ENCODE data around the gene YTHDF1.

The YTHDF1 gene

DNA sequence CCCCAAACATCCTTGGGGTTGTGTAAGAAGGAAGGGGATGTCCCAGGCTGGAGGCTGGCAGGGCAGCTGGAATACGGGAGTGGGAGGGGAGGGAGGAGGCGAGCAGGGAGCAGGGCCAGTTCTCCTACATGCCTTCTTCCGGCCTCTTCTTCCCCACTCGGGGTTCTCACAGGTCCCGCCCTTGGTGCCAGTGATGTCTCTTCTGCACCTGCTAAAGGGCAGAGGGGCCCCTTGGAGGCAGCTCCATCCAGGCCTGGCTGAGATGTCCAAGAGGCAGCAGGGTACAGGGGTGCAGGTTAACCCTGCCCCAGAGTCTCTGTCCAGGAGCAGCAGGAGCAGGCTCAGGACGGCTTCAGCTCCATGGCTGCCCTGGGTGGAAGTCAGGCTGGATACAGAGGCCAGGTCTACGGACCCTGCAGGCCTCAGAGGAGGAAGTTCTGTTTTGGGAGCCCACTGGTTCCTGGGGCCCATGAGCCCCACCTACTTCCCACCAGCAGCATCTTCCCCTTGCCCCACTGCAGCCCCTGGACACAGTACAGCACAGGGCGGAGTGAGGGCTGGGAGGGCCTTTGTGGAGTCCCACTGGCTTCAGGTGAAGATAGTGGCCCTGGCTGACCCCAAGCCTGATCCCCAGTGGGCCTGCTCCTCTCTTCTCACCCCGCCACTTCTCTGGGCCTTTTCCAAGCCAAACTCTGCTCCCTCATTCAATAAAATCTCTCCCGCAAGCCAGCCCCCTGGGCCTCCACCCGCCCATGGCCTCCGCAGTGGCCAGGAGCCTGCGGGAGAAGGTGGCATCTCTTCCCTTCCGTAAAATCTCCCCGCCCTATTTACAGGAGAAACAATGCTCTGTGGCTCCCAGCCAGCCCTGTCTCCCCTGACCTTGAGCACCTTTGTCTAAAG is 60.4 kb downstream of the YTHDF1 start:
- DNase-seq (ENCODE audit: low read depth) = no peak

DNA sequence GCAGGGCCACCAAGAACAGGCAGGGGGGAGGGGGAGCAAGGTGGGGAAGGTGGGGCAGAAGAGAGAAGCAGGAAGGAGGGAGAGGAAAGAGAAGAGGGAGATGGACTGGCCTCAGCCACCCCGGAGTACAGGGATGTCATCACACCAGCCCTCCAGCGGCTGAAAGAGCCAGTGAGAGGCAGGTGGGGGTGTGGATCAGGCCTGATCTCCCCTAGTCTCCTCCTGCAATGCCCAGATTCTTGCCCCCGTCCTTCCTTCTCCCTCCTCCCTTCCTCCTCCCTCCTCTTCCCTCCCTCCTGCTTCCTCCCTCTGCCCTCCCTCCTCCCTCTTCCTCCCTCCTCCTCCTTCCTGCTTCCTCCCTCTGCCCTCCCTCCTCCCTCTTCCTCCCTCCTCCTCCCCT is 61.5 kb downstream of the YTHDF1 start:
- DNase-seq (ENCODE audit: low read depth) = no peak

DNA sequence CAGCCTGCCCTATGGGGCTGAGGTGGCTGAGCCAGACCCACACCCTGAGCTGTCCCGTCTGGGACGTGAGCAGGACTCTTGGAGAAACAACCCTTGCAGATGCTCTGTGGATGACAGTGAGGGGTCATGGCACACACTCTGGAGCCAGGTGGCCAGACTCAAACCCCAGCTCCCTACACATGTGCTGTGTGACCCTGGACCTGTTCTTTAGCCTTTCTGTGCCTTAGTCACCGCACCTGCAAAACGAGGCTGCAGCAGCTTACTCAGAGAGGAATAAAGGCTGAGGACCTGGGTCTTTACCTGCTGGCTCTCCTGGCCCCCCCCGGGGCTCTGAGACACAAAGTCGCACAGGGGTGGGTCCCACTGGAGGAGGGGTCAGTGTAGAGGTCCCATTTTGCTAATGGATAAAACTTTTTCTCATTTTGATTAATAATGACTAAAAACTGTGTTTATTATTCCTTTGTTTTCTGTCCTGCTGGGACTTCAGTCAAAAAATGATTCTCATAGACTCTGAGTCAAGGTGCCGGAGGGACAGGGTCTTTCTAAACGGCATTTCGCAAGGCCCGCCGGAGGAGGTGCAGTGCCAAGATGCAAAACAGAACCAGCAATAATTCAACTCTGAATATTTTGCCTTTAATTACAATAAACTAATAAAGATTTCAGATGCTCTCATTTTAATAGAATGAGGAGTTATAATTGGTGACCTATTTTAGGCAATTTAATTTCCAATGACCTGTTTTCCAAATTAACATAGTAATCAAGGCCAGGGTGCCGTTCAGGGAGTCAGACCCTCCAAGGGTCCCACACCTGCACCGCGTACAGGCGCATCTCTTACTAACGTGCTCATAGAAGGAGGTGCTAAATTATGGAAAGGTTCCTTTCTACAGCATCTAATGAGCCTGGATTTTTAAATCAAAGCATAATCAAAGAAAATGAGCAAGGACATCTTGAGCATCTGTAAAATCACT is 62.4 kb downstream of the YTHDF1 start:
- no peak for DNase-seq (ENCODE audit: low read depth)

DNA sequence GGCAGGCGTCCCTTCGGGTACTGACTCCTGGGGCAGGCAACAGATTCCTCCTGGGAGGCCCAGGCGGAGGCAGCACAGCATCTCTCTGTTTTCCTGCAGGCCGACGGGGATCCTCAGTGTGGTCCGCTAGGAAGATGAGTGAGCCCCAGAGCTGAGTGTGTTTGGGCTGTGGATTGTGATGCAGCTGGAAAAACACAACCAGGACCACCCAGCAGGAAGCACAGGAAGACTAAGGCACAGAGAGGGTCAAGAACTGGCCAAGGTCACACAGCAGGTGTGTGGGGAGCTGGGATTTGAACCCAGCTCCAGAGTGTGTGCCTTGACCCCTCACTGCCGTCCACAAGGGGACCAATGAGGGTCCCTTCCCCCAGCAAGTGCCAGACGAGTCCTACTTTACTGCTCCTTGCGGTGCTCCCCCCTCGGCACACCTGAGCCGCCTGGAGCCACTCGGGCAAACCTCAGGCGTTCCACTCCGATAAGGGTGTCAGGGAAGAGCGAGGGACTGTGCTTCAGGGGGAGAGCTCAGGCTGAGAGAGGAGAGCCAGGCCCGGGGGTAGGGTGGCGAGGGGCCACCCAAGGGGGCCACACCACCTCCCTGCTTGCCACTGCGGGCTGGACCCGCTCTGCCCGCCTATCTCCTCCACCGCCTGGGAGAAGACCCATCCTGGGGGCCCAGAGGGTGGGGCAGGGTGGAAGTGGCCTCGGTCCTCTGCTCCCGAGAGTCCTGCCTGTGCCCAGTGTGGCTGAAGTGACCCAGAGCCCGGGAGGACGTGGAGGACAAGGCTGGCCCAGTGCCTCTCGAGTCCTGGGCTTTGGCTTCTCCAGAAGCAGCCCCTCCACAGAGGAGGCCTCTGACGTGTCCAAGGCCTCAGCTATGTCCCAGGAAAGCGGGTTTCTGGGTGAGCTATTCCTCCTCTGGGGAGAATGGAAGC is 63.3 kb downstream of the YTHDF1 start:
- no peak for DNase-seq (ENCODE audit: low read depth)

DNA sequence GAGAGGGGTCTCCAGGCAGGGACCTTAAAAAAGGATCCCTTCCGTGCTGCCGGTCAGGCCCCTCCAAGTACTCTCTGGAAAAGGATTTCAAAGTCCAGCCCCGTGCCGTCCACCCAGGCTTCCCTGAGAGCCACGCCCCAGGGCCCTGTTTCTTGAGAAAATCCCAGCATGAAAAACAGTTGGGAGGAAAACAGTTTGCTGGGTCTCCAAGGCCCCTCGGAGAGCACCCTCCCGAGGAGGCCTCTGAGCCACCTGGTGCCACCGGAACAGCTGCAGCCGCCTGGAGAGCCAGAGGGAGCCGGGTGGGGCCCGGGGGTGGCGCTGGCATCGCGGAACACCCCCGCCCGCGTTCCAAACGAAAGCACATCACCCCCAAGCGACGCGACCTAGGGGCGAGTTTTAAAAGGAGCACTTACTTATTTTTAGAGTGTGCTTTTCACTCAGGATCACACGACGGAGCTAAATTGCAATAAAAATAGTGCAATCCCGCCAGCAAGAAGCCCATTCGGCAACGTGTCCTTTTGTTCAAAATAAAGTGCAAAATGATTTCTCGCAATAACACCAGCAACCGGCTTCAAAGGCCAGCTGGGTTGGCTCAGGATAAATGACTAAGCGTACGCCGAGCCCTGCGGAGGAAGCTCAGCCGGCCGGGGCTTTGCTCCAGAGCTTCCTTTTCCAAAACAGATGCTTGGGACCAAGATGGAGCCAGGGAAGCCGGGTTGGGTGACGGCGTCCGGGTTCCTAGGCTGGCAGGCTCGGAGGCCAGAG is 64.2 kb downstream of the YTHDF1 start:
- DNase-seq (ENCODE audit: low read depth) = no peak

DNA sequence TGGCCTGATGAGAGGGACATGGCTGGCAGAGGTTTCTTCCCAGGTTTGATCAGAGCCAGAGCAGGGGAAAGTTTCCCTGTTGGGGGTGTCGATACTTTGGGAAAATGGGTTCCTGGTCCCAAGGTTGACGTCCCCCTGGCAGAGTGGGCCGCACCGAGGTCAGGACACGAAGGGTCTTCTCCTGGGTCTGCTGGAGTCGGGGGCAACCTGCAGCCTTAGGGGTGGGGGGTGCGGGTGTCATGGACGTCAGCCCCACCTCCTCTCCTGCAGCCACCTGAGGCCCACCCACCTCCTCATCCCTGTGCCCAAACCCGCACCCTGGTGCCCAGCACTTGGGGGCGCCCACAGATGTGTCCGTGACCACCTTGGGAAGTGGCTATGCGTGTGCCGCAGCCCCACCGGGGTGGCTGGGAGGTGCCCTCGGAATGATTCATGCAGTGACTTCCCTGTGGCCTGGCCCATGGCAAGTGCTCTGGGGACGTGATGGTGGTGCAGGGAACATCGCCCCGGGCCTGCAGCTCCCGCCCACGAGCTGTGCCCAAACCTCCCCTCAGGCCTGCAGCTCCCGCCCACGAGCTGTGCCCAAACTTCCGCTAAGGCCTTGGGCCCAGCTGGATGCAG is 64.9 kb downstream of the YTHDF1 start:
- no peak for DNase-seq (ENCODE audit: low read depth)

DNA sequence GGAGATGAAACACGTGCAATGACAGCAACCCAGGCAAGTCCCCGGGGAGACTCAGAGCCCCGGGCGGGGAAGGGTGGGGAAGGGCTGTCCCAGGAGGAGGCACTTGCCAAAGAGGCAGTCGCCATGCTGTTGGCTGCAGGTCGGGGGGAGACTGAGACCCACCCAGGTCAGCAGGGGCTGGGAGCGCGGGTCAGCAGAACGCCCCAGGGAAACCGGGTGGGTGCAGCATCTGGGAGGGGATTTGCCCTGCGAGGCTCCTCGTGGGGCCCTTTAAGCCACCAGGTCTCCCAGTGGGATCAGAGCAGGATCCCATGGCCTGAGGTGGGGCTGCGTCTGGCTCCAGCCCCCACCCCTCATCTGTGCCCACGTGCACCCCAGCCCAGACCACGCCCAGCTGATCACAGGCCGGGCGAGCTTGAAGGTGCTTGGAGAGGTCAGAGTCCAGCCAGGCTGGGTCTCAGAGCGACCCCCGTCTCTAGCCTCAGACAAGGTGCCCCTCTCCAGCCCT is 65.5 kb downstream of the YTHDF1 start:
- DNase-seq (ENCODE audit: low read depth) = no peak

DNA sequence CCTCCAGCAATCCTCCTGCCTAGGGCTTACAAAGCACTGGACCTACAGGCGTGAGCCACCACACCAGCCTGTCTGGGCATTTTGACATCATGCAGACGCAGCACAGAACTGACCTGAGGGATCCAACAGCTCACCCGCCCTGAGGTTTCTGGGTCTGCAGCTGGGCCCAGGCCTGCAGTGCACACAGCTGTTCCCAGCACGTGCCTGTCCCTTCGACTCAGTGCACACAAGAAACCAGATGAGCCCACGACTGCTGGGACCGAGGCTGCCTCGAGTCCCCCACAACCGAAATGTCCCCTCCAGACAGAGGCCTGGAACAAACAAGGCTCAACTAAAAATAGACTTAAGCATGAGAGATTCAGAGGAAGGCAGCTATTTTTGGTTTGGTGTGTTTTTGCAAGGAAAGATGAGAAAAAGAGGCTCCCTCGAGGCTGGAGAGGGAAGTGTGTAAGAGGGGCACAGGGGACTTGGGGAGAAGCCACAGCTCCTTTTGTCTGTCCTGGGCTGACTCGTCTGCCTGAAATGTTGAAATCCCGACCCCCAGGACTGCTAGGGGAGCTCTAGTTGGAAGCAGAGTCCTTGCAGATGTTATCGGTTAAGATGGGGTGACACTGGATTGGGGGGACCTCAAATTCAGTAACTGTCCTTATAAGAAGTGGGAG is 66.3 kb downstream of the YTHDF1 start:
- no peak for DNase-seq (ENCODE audit: low read depth)

DNA sequence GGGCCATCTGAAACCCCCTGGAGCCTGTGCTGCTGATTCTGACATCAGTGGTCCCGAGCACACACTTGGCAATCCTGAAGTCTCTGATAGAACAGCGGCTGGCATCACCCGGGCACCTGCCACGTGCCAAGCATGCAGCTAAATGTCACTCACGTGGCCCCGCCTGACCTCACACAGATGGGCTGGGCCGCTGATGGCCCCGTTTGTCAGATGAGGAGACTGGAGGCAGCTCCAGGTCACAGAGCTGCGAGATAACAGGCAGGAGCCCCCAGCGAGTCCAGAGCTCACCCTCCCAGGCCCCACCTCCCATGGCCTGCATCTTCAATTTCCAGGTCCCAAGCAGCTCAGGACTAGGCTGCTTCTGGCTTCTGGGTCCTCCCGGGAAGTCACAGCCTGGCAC is 67.2 kb downstream of the YTHDF1 start:
- no peak for DNase-seq (ENCODE audit: low read depth)

DNA sequence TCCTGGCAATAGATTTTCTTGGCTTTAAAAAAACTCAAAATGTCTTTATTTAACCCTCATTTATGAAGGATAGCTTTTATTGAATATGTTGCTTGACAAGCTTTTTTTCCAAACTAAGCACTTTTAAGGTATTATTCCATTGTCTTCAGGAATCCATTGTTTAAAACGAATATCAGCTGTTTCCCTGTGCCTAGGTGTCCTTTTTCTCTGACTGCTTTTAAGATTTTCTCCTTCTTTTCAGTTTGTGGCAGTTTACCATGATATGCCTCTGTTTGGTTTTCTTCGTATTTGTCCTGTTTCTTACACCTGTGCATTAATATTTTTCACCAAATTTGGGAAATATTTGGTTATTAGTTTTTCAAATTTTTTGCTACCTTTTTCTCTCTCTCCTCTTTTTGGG is 68.4 kb downstream of the YTHDF1 start:
- DNase-seq (ENCODE audit: low read depth) = no peak

Data from activated T-cell treated with anti-CD3 and anti-CD28 coated beads for 48 hours (primary cell).